Prostate gland (tissue), 2 donors: ENCODE results near the gene CORIN. TPM values are rescaled to one million over a fixed set of nuclear protein-coding genes. Genes with fewer than 3 reads are reported as not detected.

Experiments used
- DNase-seq: peaks from one replicate; pipeline ENCODE4 v3.0.0-alpha.2; 2019; ENCODE audit warnings: low spot score
- H3K27ac ChIP-seq, 2 donors: fragments of 200-600 bp; sonication (generic); 2 replicates each; pipeline ENCODE4 v1.5.1; 2017 to 2019
- H3K27me3 ChIP-seq: fragments of 200-600 bp; sonication (generic); replicated peaks from 2 replicates; pipeline ENCODE4 v1.5.1; 2019; ENCODE audit not compliant: insufficient read depth
- H3K36me3 ChIP-seq, 2 donors: fragments of 200-600 bp; sonication (generic); 1 replicate in 1 of 2; 2 replicates in 1 of 2; pipeline versions ENCODE4 v1.5.1 to v1.8.1; 2017 to 2019
- H3K4me1 ChIP-seq: fragments of 200-600 bp; sonication (generic); replicated peaks from 2 replicates; pipeline ENCODE4 v1.5.1; 2019
- H3K4me3 ChIP-seq, 2 donors: fragments of 200-600 bp; sonication (generic); 2 replicates each; pipeline ENCODE4 v1.5.1; 2017 to 2019
- H3K9me3 ChIP-seq: fragments of 200-600 bp; sonication (generic); 2 replicates; pipeline ENCODE4 v1.5.1; 2017
- CTCF ChIP-seq, 4 experiments: fragments of 200-600 bp in 2 of 4; fragments of 450-650 bp in 2 of 4; sonication (generic) in 2 of 4; IDR thresholded peaks; 1 replicate in 3 of 4; 2 replicates in 1 of 4; pipeline ENCODE4 v1.5.1; 2016 to 2019; ENCODE audit warnings: antibody characterized with exemption in 4 of 4, mild to moderate bottlenecking in 2 of 4, moderate library complexity in 2 of 4
- POLR2A ChIP-seq: fragments of 450-650 bp; IDR thresholded peaks from one replicate; pipeline ENCODE4 v1.6.1; 2016; ENCODE audit warnings: antibody characterized with exemption, mild to moderate bottlenecking
- POLR2AphosphoS5 ChIP-seq: sonication (generic); formaldehyde crosslinking; IDR thresholded peaks from one replicate; pipeline ENCODE4 v1.6.1; 2017; ENCODE audit warnings: antibody characterized with exemption
- WGBS: methylation state at CpG from one replicate; pipeline ENCODE4 v1.1.5; 2018; 5-methylcytosine and 5-hydroxymethylcytosine counted together
- intact Hi-C: fragments of 100-400 bp; cut with DNase I; formaldehyde crosslinking; loops from one replicate; pipeline ENCODE4 v1.14.2; 2022
- total RNA-seq, 2 donors: library from RNA; depleted of rRNA; stranded (reverse); fragments of >200 nt; gene quantifications; one replicate each; pipeline ENCODE4 v1.1.0, GENCODE V29; 2016

Gene CORIN
- total RNA-seq, 2 donors from 2014 or later: 6.0 to 7.7 TPM

GRCh38 chr4:47705326-47705981 lies 132.4 kb downstream of the CORIN start:
- H3K36me3 ChIP-seq: no peaks in the 10 kb centered on the region
- 57% methylated on average over 7 of the region's 7 CpGs for WGBS
- H3K4me3 ChIP-seq: no peak overlapping the region
- H3K9me3 ChIP-seq: no peaks in the 10 kb centered on the region
- no peaks in the 10 kb centered on the region for H3K4me1 ChIP-seq
- intact Hi-C loops: no loop called here
- TF ChIP-seq CTCF (IDR thresholded peaks at IDR 0.05): peak in 2 of 4 experiments; percentile 20 to 35
- no peak for TF ChIP-seq POLR2A
- H3K27me3 ChIP-seq: no peaks in the 10 kb centered on the region
- H3K27ac ChIP-seq: no peak overlapping the region
- no peak for DNase-seq

GRCh38 chr4:47704693-47705325 lies 133.1 kb downstream of the CORIN start:
- no peaks in the 10 kb centered on the region for H3K27me3 ChIP-seq
- TF ChIP-seq CTCF (IDR thresholded peaks at IDR 0.05) (peak in 1 of 4 experiments; percentile 45), POLR2AphosphoS5 (no peak), POLR2A (no peak)
- H3K4me3 ChIP-seq: no peak overlapping the region
- intact Hi-C loops: loop anchor here (5.0 kb wide), 1 partner anchor 132 kb away; the partner anchor contains the start of gene CORIN
- H3K36me3 ChIP-seq: no peaks in the 10 kb centered on the region
- H3K27ac ChIP-seq: no peak overlapping the region
- H3K4me1 ChIP-seq: no peaks in the 10 kb centered on the region
- peak; percentile 27 for DNase-seq
- H3K9me3 ChIP-seq: no peaks in the 10 kb centered on the region
- 47% methylated on average over 11 of the region's 11 CpGs for WGBS

GRCh38 chr4:47703956-47704355 lies 133.9 kb downstream of the CORIN start:
- no peaks in the 10 kb centered on the region for H3K9me3 ChIP-seq
- TF ChIP-seq POLR2A (no peak), CTCF (IDR thresholded peaks at IDR 0.05) (no peak), POLR2AphosphoS5 (no peak)
- DNase-seq: no peak
- H3K4me1 ChIP-seq: no peaks in the 10 kb centered on the region
- no peaks in the 10 kb centered on the region for H3K27me3 ChIP-seq
- 41% methylated on average over 7 of the region's 7 CpGs for WGBS
- no peak overlapping the region for H3K4me3 ChIP-seq
- intact Hi-C loops: loop anchor here (5.0 kb wide), 1 partner anchor 133 kb away; the partner anchor contains the start of gene CORIN
- no peaks in the 10 kb centered on the region for H3K36me3 ChIP-seq
- no peak overlapping the region for H3K27ac ChIP-seq

- H3K9me3 ChIP-seq: no peaks in the 10 kb centered on the region
- no peak for DNase-seq
- H3K4me1 ChIP-seq: no peaks in the 10 kb centered on the region
- WGBS: 90% methylated on average over 5 of the region's 5 CpGs
- no peak for TF ChIP-seq POLR2AphosphoS5
- TF ChIP-seq CTCF (IDR thresholded peaks at IDR 0.05): no peak
- TF ChIP-seq POLR2A: no peak
- no peaks in the 10 kb centered on the region for H3K27me3 ChIP-seq
- H3K4me3 ChIP-seq: no peak overlapping the region
- no peak overlapping the region for H3K27ac ChIP-seq
- H3K36me3 ChIP-seq: no peaks in the 10 kb centered on the region
- intact Hi-C loops: loop anchor here (5.0 kb wide), 1 partner anchor 134 kb away; the partner anchor contains the start of gene CORIN
Measured at GRCh38 chr4:47703008-47703407, 134.9 kb downstream of the CORIN start.

- no peak for DNase-seq
- Histone ChIP-seq H3K4me3 (no peak overlapping the region), H3K9me3 (no peaks in the 10 kb centered on the region), H3K27me3 (no peaks in the 10 kb centered on the region), H3K4me1 (no peaks in the 10 kb centered on the region), H3K36me3 (no peaks in the 10 kb centered on the region), H3K27ac (no peak overlapping the region)
- intact Hi-C loops: loop anchor here (5.0 kb wide), 1 partner anchor 136 kb away; the partner anchor contains the start of gene CORIN
- TF ChIP-seq CTCF (IDR thresholded peaks at IDR 0.05) (no peak), POLR2AphosphoS5 (no peak), POLR2A (no peak)
Measured at GRCh38 chr4:47701286-47701685, 136.6 kb downstream of the CORIN start.
